HEK293 (cell line): Measurements from ENCODE around the gene SLC44A1.
A peak's percentile ranks its signal among the peaks of the same experiment; 100 is the strongest.

Source experiments
- CTCF ChIA-PET: fragments of 350-600 bp; formaldehyde crosslinking; extraction: SDS; loops from one replicate; lab custom pipeline; 2021; ENCODE audit warnings: antibody characterized with exemption; lab: Yijun Ruan, JAX
- POLR2A ChIA-PET: fragments of 300-600 bp; formaldehyde crosslinking; extraction: SDS; loops from one replicate; lab custom pipeline; 2020; ENCODE audit warnings: antibody characterized with exemption, inconsistent platforms; lab: Yijun Ruan, JAX
- H3K27ac ChIP-seq: fragments of 200-500 bp; sonication (Bioruptor generic); 2 replicates; pipeline ENCODE4 v1.5.1; 2014; ENCODE audit warnings: low read depth, low read length, control low read depth, inconsistent platforms; ENCODE audit errors: extremely low read depth
- H3K36me3 ChIP-seq, 2 experiments: fragments of 200-500 bp in 1 of 2; sonication (Bioruptor generic) in 1 of 2; 1 replicate in 1 of 2; 2 replicates in 1 of 2; pipeline ENCODE4 v1.5.1; 2014 to 2017; ENCODE audit warnings: inconsistent platforms in 2 of 2, low read length in 2 of 2; ENCODE audit not compliant: control insufficient read depth in 2 of 2, insufficient read depth in 1 of 2
- H3K4me1 ChIP-seq: fragments of 200-500 bp; sonication (Bioruptor generic); 2 replicates; pipeline ENCODE4 v1.5.1; 2014; ENCODE audit warnings: mild to moderate bottlenecking, low read length, inconsistent platforms; ENCODE audit not compliant: control insufficient read depth, insufficient read depth
- H3K4me3 ChIP-seq: 2 replicates; pipeline ENCODE4 v1.5.1; 2011; ENCODE audit warnings: low read depth, mild to moderate bottlenecking, control low read depth, low read length, moderate library complexity
- H3K9me3 ChIP-seq: fragments of 200-500 bp; sonication (Bioruptor generic); 2 replicates; pipeline ENCODE4 v1.5.1; 2014; ENCODE audit warnings: low read depth, low read length, inconsistent platforms; ENCODE audit not compliant: control insufficient read depth, insufficient read depth
- GFI1B ChIP-seq: fragments of 450-650 bp; formaldehyde crosslinking; IDR thresholded peaks from 2 replicates; pipeline ENCODE4 v1.5.1; 2016; ENCODE audit warnings: missing biosample characterization, missing genetic modification characterization
- GLI4 ChIP-seq: fragments of 450-650 bp; formaldehyde crosslinking; IDR thresholded peaks from 2 replicates; pipeline ENCODE4 v1.5.1; 2016; ENCODE audit warnings: missing biosample characterization, missing genetic modification characterization
- KLF16 ChIP-seq: fragments of 450-650 bp; formaldehyde crosslinking; IDR thresholded peaks from 2 replicates; pipeline ENCODE4 v1.5.1; 2017; ENCODE audit warnings: missing biosample characterization, missing genetic modification characterization
- MZF1 ChIP-seq: fragments of 450-650 bp; formaldehyde crosslinking; IDR thresholded peaks from 2 replicates; pipeline ENCODE4 v1.5.1; 2017; ENCODE audit warnings: missing biosample characterization, missing genetic modification characterization, borderline replicate concordance
- REPIN1 ChIP-seq: fragments of 450-650 bp; formaldehyde crosslinking; IDR thresholded peaks from 2 replicates; pipeline ENCODE4 v1.5.1; 2017; ENCODE audit warnings: missing biosample characterization, missing genetic modification characterization, low read depth
- YY2 ChIP-seq: fragments of 450-650 bp; formaldehyde crosslinking; IDR thresholded peaks from 2 replicates; pipeline ENCODE4 v1.5.1; 2016; ENCODE audit warnings: missing biosample characterization, missing genetic modification characterization
- ZBTB8A ChIP-seq: fragments of 450-650 bp; formaldehyde crosslinking; IDR thresholded peaks from 2 replicates; pipeline ENCODE4 v1.5.1; 2016; ENCODE audit warnings: missing biosample characterization, missing genetic modification characterization
- ZEB2 ChIP-seq: fragments of 450-650 bp; formaldehyde crosslinking; IDR thresholded peaks from 2 replicates; pipeline ENCODE4 v1.5.1; 2016; ENCODE audit warnings: missing biosample characterization, missing genetic modification characterization
- ZFP37 ChIP-seq: fragments of 450-650 bp; formaldehyde crosslinking; IDR thresholded peaks from 2 replicates; pipeline ENCODE4 v1.5.1; 2016; ENCODE audit warnings: missing biosample characterization, missing genetic modification characterization
- ZNF114 ChIP-seq: fragments of 450-650 bp; formaldehyde crosslinking; IDR thresholded peaks from 2 replicates; pipeline ENCODE4 v1.5.0; 2017; ENCODE audit warnings: missing biosample characterization, missing genetic modification characterization
- ZNF146 ChIP-seq: fragments of 450-650 bp; formaldehyde crosslinking; IDR thresholded peaks from 2 replicates; pipeline ENCODE4 v1.5.1; 2016; ENCODE audit warnings: missing biosample characterization, missing genetic modification characterization
- ZNF416 ChIP-seq: fragments of 450-650 bp; formaldehyde crosslinking; IDR thresholded peaks from 2 replicates; pipeline ENCODE4 v1.5.1; 2016; ENCODE audit warnings: missing biosample characterization, missing genetic modification characterization
- ZNF560 ChIP-seq: fragments of 450-650 bp; formaldehyde crosslinking; IDR thresholded peaks from 2 replicates; pipeline ENCODE4 v1.5.1; 2017; ENCODE audit warnings: missing biosample characterization, missing genetic modification characterization, borderline replicate concordance
- ZNF561 ChIP-seq: fragments of 450-650 bp; IDR thresholded peaks from 2 replicates; pipeline ENCODE4 v1.5.1; 2018; ENCODE audit warnings: missing biosample characterization, missing genetic modification characterization, borderline replicate concordance
- ZNF571 ChIP-seq: fragments of 450-650 bp; formaldehyde crosslinking; IDR thresholded peaks from 2 replicates; pipeline ENCODE4 v1.5.0; 2017; ENCODE audit warnings: missing biosample characterization, missing genetic modification characterization
- ZNF610 ChIP-seq: fragments of 450-650 bp; formaldehyde crosslinking; IDR thresholded peaks from 2 replicates; pipeline ENCODE4 v1.5.1; 2016; ENCODE audit warnings: missing biosample characterization, missing genetic modification characterization, borderline replicate concordance
- ZNF621 ChIP-seq: fragments of 450-650 bp; formaldehyde crosslinking; IDR thresholded peaks from 2 replicates; pipeline ENCODE4 v1.5.1; 2017; ENCODE audit warnings: missing biosample characterization, missing genetic modification characterization
- ZNF626 ChIP-seq: fragments of 450-650 bp; sonication (Bioruptor Pico); formaldehyde crosslinking; IDR thresholded peaks from 2 replicates; pipeline ENCODE4 v1.5.1; 2018; ENCODE audit warnings: missing biosample characterization, missing genetic modification characterization, inconsistent platforms
- ZNF654 ChIP-seq: fragments of 450-650 bp; formaldehyde crosslinking; IDR thresholded peaks from 2 replicates; pipeline ENCODE4 v1.5.1; 2016; ENCODE audit warnings: low read depth, missing biosample characterization, missing genetic modification characterization
- ZSCAN16 ChIP-seq: fragments of 450-650 bp; formaldehyde crosslinking; IDR thresholded peaks from 2 replicates; pipeline ENCODE4 v1.5.1; 2016; ENCODE audit warnings: missing biosample characterization, missing genetic modification characterization
- TF ChIP-seq, protein P1 (sequence below): fragments of 450-650 bp; formaldehyde crosslinking; IDR thresholded peaks from 2 replicates; pipeline ENCODE4 v1.5.1; 2017; ENCODE audit warnings: missing biosample characterization, missing genetic modification characterization
- TF ChIP-seq, protein P2 (sequence below): fragments of 450-650 bp; formaldehyde crosslinking; IDR thresholded peaks from 2 replicates; pipeline ENCODE4 v1.5.1; 2016; ENCODE audit warnings: missing biosample characterization, missing genetic modification characterization, low read depth

Gene SLC44A1

DNA sequence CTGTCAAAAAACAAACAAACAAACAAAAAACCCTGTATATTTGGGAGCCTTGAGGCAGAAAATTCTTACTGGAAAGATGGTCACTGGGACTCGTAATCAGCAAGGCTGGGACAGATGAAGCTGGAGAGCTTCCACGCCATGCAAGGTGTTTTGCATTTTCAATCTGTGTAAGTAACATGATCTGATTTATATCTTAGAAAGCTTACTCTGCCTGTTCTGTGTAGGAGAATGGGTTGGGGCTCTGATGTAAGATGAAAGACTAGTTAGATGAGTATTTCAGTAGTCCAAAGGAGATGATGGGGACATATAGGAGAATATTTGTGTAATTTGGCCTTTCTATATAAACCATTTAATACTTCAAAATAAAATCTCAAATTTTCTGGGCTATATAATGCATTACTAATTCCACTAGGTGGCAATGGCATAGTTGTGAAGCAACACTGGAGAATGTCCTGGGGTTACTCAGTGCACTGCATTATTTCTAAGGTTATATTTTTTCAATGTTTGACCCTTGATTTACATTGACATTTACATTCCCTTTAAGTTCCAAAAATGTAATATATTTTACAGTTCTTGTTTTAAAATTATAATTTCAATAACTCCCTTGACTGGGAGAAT lies 181.5 kb downstream of the SLC44A1 start:
- Histone ChIP-seq H3K36me3 (no peaks in the 10 kb centered on the region), H3K27ac (no peak overlapping the region), H3K4me1 (no peaks in the 10 kb centered on the region), H3K9me3 (no peaks in the 10 kb centered on the region), H3K4me3 (no peak overlapping the region)
- CTCF ChIA-PET, result interaction anchor here (0.7 to 1.4 kb wide), 4 partner anchors 10 to 1928 kb away, joined by 3 to 5 read pairs (median 4); no protein-coding TSS in a partner anchor
- POLR2A ChIA-PET, result no interaction called here
- TF ChIP-seq ZNF654 (tag by site-specific recombination) (peak; percentile 50), REPIN1 (tag by site-specific recombination) (no peak)

DNA sequence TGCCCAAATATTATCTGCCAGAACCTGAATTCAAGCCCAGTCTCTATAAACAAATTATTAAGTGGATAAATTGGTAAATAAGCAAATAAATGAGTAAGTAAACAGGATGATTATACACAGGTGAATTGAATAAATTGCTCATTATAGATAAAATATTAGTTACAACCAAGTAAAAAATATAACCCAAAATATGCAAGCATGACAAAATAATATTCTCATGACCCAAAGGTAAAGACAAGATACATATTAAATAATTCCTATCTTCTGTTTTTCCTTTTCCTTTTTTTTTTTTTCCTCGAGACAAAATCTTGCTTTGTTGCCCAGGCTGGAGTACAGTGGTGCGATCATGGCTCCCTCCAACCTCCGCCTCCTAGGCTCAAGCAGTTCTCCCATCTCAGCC lies 182.2 kb downstream of the SLC44A1 start:
- no peak for TF ChIP-seq ZNF416 (tag by site-specific recombination)
- no peak for TF ChIP-seq ZNF146
- no peak for TF ChIP-seq ZFP37 (tag by site-specific recombination)
- TF ChIP-seq ZSCAN16 (tag by site-specific recombination), result no peak
- TF ChIP-seq KLF16 (tag by site-specific recombination), result no peak
- no peak for TF ChIP-seq ZBTB8A (tag by site-specific recombination)
- TF ChIP-seq, protein P1, sequence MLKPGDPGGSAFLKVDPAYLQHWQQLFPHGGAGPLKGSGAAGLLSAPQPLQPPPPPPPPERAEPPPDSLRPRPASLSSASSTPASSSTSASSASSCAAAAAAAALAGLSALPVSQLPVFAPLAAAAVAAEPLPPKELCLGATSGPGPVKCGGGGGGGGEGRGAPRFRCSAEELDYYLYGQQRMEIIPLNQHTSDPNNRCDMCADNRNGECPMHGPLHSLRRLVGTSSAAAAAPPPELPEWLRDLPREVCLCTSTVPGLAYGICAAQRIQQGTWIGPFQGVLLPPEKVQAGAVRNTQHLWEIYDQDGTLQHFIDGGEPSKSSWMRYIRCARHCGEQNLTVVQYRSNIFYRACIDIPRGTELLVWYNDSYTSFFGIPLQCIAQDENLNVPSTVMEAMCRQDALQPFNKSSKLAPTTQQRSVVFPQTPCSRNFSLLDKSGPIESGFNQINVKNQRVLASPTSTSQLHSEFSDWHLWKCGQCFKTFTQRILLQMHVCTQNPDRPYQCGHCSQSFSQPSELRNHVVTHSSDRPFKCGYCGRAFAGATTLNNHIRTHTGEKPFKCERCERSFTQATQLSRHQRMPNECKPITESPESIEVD (tag by site-specific recombination), result no peak
- TF ChIP-seq GLI4, result no peak
- TF ChIP-seq GFI1B (tag by site-specific recombination), result no peak
- TF ChIP-seq, protein P2, sequence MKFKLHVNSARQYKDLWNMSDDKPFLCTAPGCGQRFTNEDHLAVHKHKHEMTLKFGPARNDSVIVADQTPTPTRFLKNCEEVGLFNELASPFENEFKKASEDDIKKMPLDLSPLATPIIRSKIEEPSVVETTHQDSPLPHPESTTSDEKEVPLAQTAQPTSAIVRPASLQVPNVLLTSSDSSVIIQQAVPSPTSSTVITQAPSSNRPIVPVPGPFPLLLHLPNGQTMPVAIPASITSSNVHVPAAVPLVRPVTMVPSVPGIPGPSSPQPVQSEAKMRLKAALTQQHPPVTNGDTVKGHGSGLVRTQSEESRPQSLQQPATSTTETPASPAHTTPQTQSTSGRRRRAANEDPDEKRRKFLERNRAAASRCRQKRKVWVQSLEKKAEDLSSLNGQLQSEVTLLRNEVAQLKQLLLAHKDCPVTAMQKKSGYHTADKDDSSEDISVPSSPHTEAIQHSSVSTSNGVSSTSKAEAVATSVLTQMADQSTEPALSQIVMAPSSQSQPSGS (tag by site-specific recombination), result no peak
- TF ChIP-seq ZNF610 (tag by site-specific recombination), result no peak
- TF ChIP-seq ZEB2 (tag by site-specific recombination), result no peak
- no peak for TF ChIP-seq YY2 (tag by site-specific recombination)
- TF ChIP-seq ZNF560 (tag by site-specific recombination), result no peak
- TF ChIP-seq ZNF571 (tag by site-specific recombination), result no peak
- TF ChIP-seq ZNF621 (tag by site-specific recombination), result no peak
- no peak for TF ChIP-seq ZNF561 (tag by site-specific recombination)
- no peak for TF ChIP-seq ZNF114 (tag by site-specific recombination)
- TF ChIP-seq ZNF626, result no peak
- no peak for TF ChIP-seq MZF1 (tag by site-specific recombination)
- H3K36me3 ChIP-seq, result no peaks in the 10 kb centered on the region
- ChIA-PET POLR2A (no interaction called here), CTCF (interaction anchor here (0.7 kb wide), 2 partner anchors 295 to 1929 kb away, joined by 4 to 5 read pairs; no protein-coding TSS in a partner anchor)
- H3K9me3 ChIP-seq, result no peaks in the 10 kb centered on the region
- H3K4me3 ChIP-seq, result no peak overlapping the region
- no peaks in the 10 kb centered on the region for H3K4me1 ChIP-seq
- H3K27ac ChIP-seq, result no peak overlapping the region
